Endothelial cell of umbilical vein (primary cell): ENCODE measurements around the gene CUZD1. TPM values are rescaled to one million over a fixed set of nuclear protein-coding genes. Genes with fewer than 3 reads are reported as not detected.

Experiments
- BruUV-seq: library from RNA; stranded (reverse); fragments of 400-500 nt; replicated peaks from 2 replicates; lab custom pipeline; 2021; lab: Mats Ljungman, UMichigan
- CTCF ChIA-PET: fragments of 300-600, 350-600 bp; sonication (Branson Sonifier 250); formaldehyde crosslinking; loops from one replicate; lab custom pipeline; 2021; ENCODE audit warnings: antibody characterized with exemption, inconsistent platforms; lab: Charles Lee
- POLR2A ChIA-PET: fragments of 300-600, 350-600 bp; sonication (Branson Sonifier 250); formaldehyde crosslinking; loops from one replicate; lab custom pipeline; 2021; ENCODE audit warnings: antibody characterized with exemption, inconsistent platforms; lab: Charles Lee
- DNase-seq: peaks from one replicate; pipeline ENCODE4 v3.0.0-alpha.2; 2011; ENCODE audit warnings: low read depth, low spot score
- FAIRE-seq: peaks from 2 replicates; lab custom pipeline; 2011; peaks lifted over from hg19 to GRCh38; lab: Jason Lieb, UNC
- H2AFZ ChIP-seq: 2 replicates; pipeline ENCODE4 v1.6.0; 2012; ENCODE audit warnings: low read depth, low read length, control low read depth, inconsistent platforms
- H3K27ac ChIP-seq: 2 replicates; pipeline ENCODE4 v1.5.1; 2011; ENCODE audit warnings: low read depth, mild to moderate bottlenecking, control low read depth, low read length, moderate library complexity; ENCODE audit not compliant: insufficient read depth
- H3K27me3 ChIP-seq, 2 experiments: 2 replicates each; pipeline versions ENCODE4 v1.6.0 to v1.6.1; 2011; ENCODE audit warnings: low read length in 2 of 2, mixed read lengths in 1 of 2; ENCODE audit not compliant: control insufficient read depth in 2 of 2, insufficient read depth in 2 of 2
- H3K36me3 ChIP-seq, 2 experiments: 2 replicates in 1 of 2; 3 replicates in 1 of 2; pipeline ENCODE4 v1.5.1; 2011; ENCODE audit warnings: low read length in 2 of 2, mild to moderate bottlenecking in 1 of 2, moderate library complexity in 1 of 2; ENCODE audit not compliant: control insufficient read depth in 2 of 2, insufficient read depth in 2 of 2; ENCODE audit errors: extremely low read depth in 1 of 2
- H3K4me1 ChIP-seq: 3 replicates; pipeline ENCODE4 v1.5.1; 2011; ENCODE audit warnings: mild to moderate bottlenecking, low read length; ENCODE audit not compliant: control insufficient read depth, insufficient read depth; ENCODE audit errors: extremely low read depth
- H3K4me2 ChIP-seq: 2 replicates; pipeline ENCODE4 v1.6.1; 2011; ENCODE audit warnings: low read length, control low read depth, mixed read lengths; ENCODE audit not compliant: insufficient read depth
- H3K4me3 ChIP-seq, 3 experiments: fragments of 200-600 bp in 1 of 3; sonication (generic), shearing (Covaris generic) in 1 of 3; replicated peaks in 1 of 3; 2 replicates each; pipeline ENCODE4 v1.5.1; 2011 to 2016; ENCODE audit warnings: control low read depth in 3 of 3, low read length in 3 of 3, mild to moderate bottlenecking in 2 of 3, inconsistent platforms in 1 of 3, low read depth in 1 of 3, moderate library complexity in 1 of 3; ENCODE audit not compliant: insufficient read depth in 1 of 3
- H3K79me2 ChIP-seq: 2 replicates; pipeline ENCODE4 v1.6.0; 2012; ENCODE audit warnings: low read length, inconsistent platforms; ENCODE audit not compliant: control insufficient read depth, insufficient read depth
- H3K9ac ChIP-seq: replicated peaks from 2 replicates; pipeline ENCODE3; 2011; ENCODE audit warnings: low read length, control low read depth; ENCODE audit not compliant: insufficient read depth; ENCODE audit errors: extremely low read depth
- H3K9me1 ChIP-seq: replicated peaks from 3 replicates; pipeline ENCODE4 v1.6.0; 2011; ENCODE audit warnings: mild to moderate bottlenecking, low read length; ENCODE audit not compliant: control insufficient read depth, insufficient read depth; ENCODE audit errors: extremely low read depth
- H3K9me3 ChIP-seq: replicated peaks from 2 replicates; pipeline ENCODE4 v1.5.1; 2012; ENCODE audit warnings: low read length, inconsistent platforms; ENCODE audit not compliant: control insufficient read depth, insufficient read depth
- H4K20me1 ChIP-seq: replicated peaks from 2 replicates; pipeline ENCODE3; 2011; ENCODE audit warnings: mild to moderate bottlenecking, low read length; ENCODE audit not compliant: control insufficient read depth, insufficient read depth; ENCODE audit errors: extremely low read depth
- FOS ChIP-seq: IDR thresholded peaks from 2 replicates; pipeline ENCODE4 v1.6.1; 2011; ENCODE audit warnings: mild to moderate bottlenecking, low read length, moderate library complexity, borderline replicate concordance; ENCODE audit not compliant: insufficient read depth
- JUN ChIP-seq: IDR thresholded peaks from 2 replicates; pipeline ENCODE4 v1.6.1; 2011; ENCODE audit warnings: borderline replicate concordance, low read depth; ENCODE audit not compliant: insufficient read length, insufficient read depth
- MYC ChIP-seq: IDR thresholded peaks from one replicate; pipeline ENCODE4 v1.6.1; 2011; ENCODE audit warnings: mild to moderate bottlenecking, low read depth, low read length
- POLR2A ChIP-seq: IDR thresholded peaks from 2 replicates; pipeline ENCODE4 v1.6.1; 2012; ENCODE audit warnings: low read depth, mild to moderate bottlenecking, control low read depth, low read length
- POLR2AphosphoS5 ChIP-seq: IDR thresholded peaks from 2 replicates; pipeline ENCODE4 v1.6.1; 2012; ENCODE audit warnings: low read depth, mild to moderate bottlenecking, control low read depth, low read length, moderate library complexity; ENCODE audit not compliant: insufficient read depth
- dilution Hi-C: fragments of 300-500 bp; cut with MboI; formaldehyde crosslinking; loops from one replicate; pipeline ENCODE4 v1.15.0; 2019; ENCODE audit warnings: low sequenced_read_pairs; ENCODE audit not compliant: extremely low pct_ligation_motif_present
- intact Hi-C: fragments of 100-400 bp; cut with micrococcal nuclease; formaldehyde crosslinking; loops from one replicate; pipeline ENCODE4 v1.10.0; 2022
- polyA plus RNA-seq, 4 experiments: library from polyadenylated mRNA; depleted of rRNA in 3 of 4; stranded (reverse) in 3 of 4; unstranded in 1 of 4; fragments of >200 nt; gene quantifications; 2 replicates each; pipeline versions ENCODE4 v1.2.1 to v1.2.3, GENCODE V29; 2011 to 2012; ENCODE audit warnings: missing spikeins in 1 of 4
- total RNA-seq: library from RNA; stranded (reverse); gene quantifications from 2 replicates; pipeline ENCODE4 v1.2.3, GENCODE V29; 2021
- TF ChIP-seq, protein P1 (sequence below), 2 donors: IDR thresholded peaks; 1 replicate in 1 of 2; 2 replicates in 1 of 2; pipeline ENCODE4 v1.5.1; 2011; ENCODE audit warnings: low read length in 2 of 2, mild to moderate bottlenecking in 2 of 2, moderate library complexity in 2 of 2, control low read depth in 1 of 2, inconsistent platforms in 1 of 2, low read depth in 1 of 2; ENCODE audit not compliant: insufficient read depth in 1 of 2; ENCODE audit errors: extremely low read depth in 1 of 2

Gene CUZD1
- total and polyA plus RNA-seq, 2 donors (not counting 3 experiments of a cell fraction or from before 2014, with no cell fraction given): 1.1 to 1.4 TPM

DNA sequence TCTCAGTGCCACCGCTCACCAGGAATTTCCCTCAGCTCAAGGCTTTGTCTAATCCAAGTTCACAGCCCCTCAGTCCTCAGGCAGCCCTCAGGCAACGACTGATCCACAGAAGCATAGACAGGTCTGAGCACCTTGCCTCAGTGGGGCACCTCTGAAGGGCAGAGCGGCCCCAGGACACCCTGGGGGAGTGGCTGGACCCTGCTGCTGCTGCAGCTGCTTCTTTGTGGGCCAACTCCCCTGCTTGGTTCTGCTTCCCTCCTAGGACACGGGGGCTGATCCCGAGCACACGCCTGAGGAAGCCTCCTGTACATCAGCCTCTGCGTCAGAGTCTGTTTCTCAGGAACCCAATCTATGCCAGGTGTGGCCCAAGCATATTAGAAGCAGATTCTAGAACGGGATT is 16.2 kb downstream of the CUZD1 start:
- DNase-seq: no peak
- H3K79me2 ChIP-seq: no peaks in the 10 kb centered on the region
- H3K27me3 ChIP-seq: peaks cover 2 to 10% of the 10 kb centered on the region in 2 experiments
- no peak for FAIRE-seq
- no peak for TF ChIP-seq MYC
- TF ChIP-seq POLR2A: no peak
- TF ChIP-seq FOS: no peak
- TF ChIP-seq, protein P1, sequence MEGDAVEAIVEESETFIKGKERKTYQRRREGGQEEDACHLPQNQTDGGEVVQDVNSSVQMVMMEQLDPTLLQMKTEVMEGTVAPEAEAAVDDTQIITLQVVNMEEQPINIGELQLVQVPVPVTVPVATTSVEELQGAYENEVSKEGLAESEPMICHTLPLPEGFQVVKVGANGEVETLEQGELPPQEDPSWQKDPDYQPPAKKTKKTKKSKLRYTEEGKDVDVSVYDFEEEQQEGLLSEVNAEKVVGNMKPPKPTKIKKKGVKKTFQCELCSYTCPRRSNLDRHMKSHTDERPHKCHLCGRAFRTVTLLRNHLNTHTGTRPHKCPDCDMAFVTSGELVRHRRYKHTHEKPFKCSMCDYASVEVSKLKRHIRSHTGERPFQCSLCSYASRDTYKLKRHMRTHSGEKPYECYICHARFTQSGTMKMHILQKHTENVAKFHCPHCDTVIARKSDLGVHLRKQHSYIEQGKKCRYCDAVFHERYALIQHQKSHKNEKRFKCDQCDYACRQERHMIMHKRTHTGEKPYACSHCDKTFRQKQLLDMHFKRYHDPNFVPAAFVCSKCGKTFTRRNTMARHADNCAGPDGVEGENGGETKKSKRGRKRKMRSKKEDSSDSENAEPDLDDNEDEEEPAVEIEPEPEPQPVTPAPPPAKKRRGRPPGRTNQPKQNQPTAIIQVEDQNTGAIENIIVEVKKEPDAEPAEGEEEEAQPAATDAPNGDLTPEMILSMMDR (IDR thresholded peaks at IDR 0.05; ENCODE audit: extremely low read depth in 1 of 2, insufficient read depth in 1 of 2, low read depth in 1 of 2, low read length in 2 of 2): no peak
- no peak for TF ChIP-seq POLR2AphosphoS5
- dilution Hi-C loops (no loop called here), intact Hi-C loops (no loop called here)
- H3K36me3 ChIP-seq: peaks cover 0 to 2% of the 10 kb centered on the region in 2 experiments
- no TSS peak for BruUV-seq
- no peak overlapping the region for H3K27ac ChIP-seq
- H3K4me3 ChIP-seq: no peak overlapping the region
- POLR2A ChIA-PET: no interaction called here
- H3K9ac ChIP-seq: no peak overlapping the region
- no peak overlapping the region for H2AFZ ChIP-seq
- H3K4me2 ChIP-seq: no peak overlapping the region
- H3K9me1 ChIP-seq: no peaks in the 10 kb centered on the region
- no peaks in the 10 kb centered on the region for H4K20me1 ChIP-seq
- H3K4me1 ChIP-seq: no peaks in the 10 kb centered on the region
- CTCF ChIA-PET: no interaction called here
- no peaks in the 10 kb centered on the region for H3K9me3 ChIP-seq

DNA sequence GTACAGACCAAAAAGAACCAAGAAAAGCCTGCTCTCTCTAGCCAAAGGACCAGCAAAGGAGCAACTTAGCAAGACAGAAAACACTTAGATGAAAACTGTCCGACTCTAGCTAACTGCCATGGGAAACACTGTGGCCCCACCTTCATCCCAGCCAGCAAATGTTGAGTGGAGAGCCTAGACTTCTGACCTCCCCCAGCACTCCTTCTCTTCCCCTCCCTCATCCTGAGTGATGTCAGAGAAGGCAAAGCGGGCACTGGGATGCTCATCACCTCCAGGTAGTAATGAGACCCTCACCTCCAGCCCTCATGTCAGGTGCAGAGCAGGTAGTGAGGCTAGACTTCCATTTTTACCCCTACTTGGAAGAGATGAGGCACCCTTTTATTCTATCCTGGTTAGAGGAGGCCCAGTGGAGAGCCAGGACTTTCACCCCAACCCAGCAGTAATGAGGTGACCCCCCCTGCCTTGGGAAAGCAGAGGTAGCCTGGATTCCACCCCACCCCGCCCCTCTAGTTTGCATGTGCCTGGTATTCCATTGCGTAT is 16.9 kb downstream of the CUZD1 start:
- Histone ChIP-seq H3K4me3 (no peak overlapping the region), H2AFZ (no peak overlapping the region), H4K20me1 (no peaks in the 10 kb centered on the region), H3K27me3 (peaks cover 2 to 11% of the 10 kb centered on the region in 2 experiments), H3K9me3 (no peaks in the 10 kb centered on the region), H3K9me1 (no peaks in the 10 kb centered on the region), H3K27ac (no peak overlapping the region), H3K4me1 (no peaks in the 10 kb centered on the region), H3K36me3 (peaks cover 0 to 2% of the 10 kb centered on the region in 2 experiments), H3K79me2 (no peaks in the 10 kb centered on the region), H3K4me2 (no peak overlapping the region), H3K9ac (no peak overlapping the region)
- TF ChIP-seq MYC (no peak), POLR2AphosphoS5 (no peak), JUN (no peak), FOS (no peak)
- TF ChIP-seq, protein P1 (IDR thresholded peaks at IDR 0.05; ENCODE audit: extremely low read depth in 1 of 2, insufficient read depth in 1 of 2, low read depth in 1 of 2, low read length in 2 of 2): no peak
- BruUV-seq: no TSS peak
- ChIA-PET CTCF (no interaction called here), POLR2A (no interaction called here)
- dilution Hi-C loops (no loop called here), intact Hi-C loops (no loop called here)
- no peak for DNase-seq
- FAIRE-seq: no peak
